Measurements from ENCODE around the gene RSRC1. TPM values are rescaled to one million over a fixed set of nuclear protein-coding genes. Genes with fewer than 3 reads are reported as not detected.

The RSRC1 gene
- total and polyA plus RNA-seq, 2 of the 8 experiments (the other 6 are each of a cell fraction or from before 2014, with no cell fraction given): 2.0 to 27.9 TPM

DNA sequence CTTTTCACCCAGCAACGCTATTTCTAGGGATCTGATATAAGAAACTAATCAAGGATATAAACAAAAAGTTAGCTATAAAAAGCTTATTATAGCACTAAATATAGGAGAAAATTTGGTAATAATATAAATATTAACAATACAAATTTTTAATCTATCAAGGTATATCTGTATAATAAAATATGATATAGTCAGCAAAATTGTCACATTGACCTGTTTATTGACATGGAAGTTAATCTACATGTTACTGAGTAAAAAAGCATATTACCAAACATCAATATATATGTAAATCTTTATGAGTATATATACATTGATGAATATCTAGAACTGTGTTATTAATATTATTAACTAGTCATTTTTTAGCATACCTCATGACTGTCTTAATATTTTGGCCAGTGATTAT lies 30.3 kb upstream of the RSRC1 start:
- no peaks in the 10 kb centered on the region for H3K27me3 ChIP-seq (replicated peaks in 1 of 4; ENCODE audit: control insufficient read depth in 3 of 4, extremely low read depth in 1 of 4, insufficient read depth in 3 of 4, low read length in 3 of 4)
- no peak overlapping the region for H2BK5ac ChIP-seq (ENCODE audit: low read depth, low read length)
- H3K4me2 ChIP-seq (ENCODE audit: insufficient read depth in 1 of 2, low read depth in 2 of 2, low read length in 2 of 2): no peak overlapping the region
- H3K4ac ChIP-seq (replicated peaks; ENCODE audit: insufficient read length, low read depth, low read length): no peak overlapping the region
- FAIRE-seq (no peak), DNase-seq (ENCODE audit: low read depth in 1 of 2, low spot score in 2 of 2) (no peak)
- H2AK5ac ChIP-seq (ENCODE audit: low read depth, low read length): no peak overlapping the region
- H4K91ac ChIP-seq (replicated peaks; ENCODE audit: insufficient read length, low read length): no peak overlapping the region
- POLR2A ChIA-PET (ENCODE audit: partially characterized antibody): no interaction called here
- no peak overlapping the region for H2BK20ac ChIP-seq (ENCODE audit: low read length)
- H3K9ac ChIP-seq (replicated peaks in 1 of 4; ENCODE audit: extremely low read depth in 1 of 4, low read depth in 3 of 4, low read length in 3 of 4): no peak overlapping the region
- no peaks in the 10 kb centered on the region for H3K36me3 ChIP-seq (ENCODE audit: control insufficient read depth in 2 of 4, insufficient read depth in 4 of 4, low read length in 3 of 4)
- no peaks in the 10 kb centered on the region for H3K79me1 ChIP-seq (ENCODE audit: low read depth, low read length)
- no peaks in the 10 kb centered on the region for H4K20me1 ChIP-seq (replicated peaks in 1 of 2; ENCODE audit: control insufficient read depth in 1 of 2, insufficient read depth in 2 of 2, low read length in 2 of 2)
- no peak overlapping the region for H3K23ac ChIP-seq (ENCODE audit: insufficient read length)
- H2BK15ac ChIP-seq (ENCODE audit: low read length): no peak overlapping the region
- CTCF ChIA-PET (ENCODE audit: partially characterized antibody): interaction anchor here (1.1 kb wide), 1 partner anchor 9 kb away, joined by 3 read pairs; no protein-coding TSS in a partner anchor
- no peak overlapping the region for H2AFZ ChIP-seq (ENCODE audit: low read length)
- H3K4me3 ChIP-seq (ENCODE audit: extremely low read depth in 1 of 4, insufficient read depth in 2 of 4, low read depth in 3 of 4, low read length in 4 of 4): no peak overlapping the region
- no peak overlapping the region for H4K5ac ChIP-seq (ENCODE audit: insufficient read length, low read depth, low read length)
- no peak overlapping the region for H3K27ac ChIP-seq (ENCODE audit: low read depth, low read length)
- H3K23me2 ChIP-seq (ENCODE audit: low read depth, low read length): no peaks in the 10 kb centered on the region
- 97% methylated on average over 1 of the region's 1 CpG; no CpG with 5 or more reads in 1 of the 2 experiments for WGBS, 2 experiments (ENCODE audit: extremely low coverage in 1 of 2, insufficient coverage in 1 of 2, insufficient read length in 1 of 2, insufficient replicate concordance in 2 of 2, low coverage in 1 of 2, low lambda C conversion rate in 2 of 2, missing lambda C conversion rate in 1 of 2)
- H3K4me1 ChIP-seq (replicated peaks in 1 of 4; ENCODE audit: control insufficient read depth in 3 of 4, insufficient read depth in 4 of 4, low read length in 3 of 4): no peaks in the 10 kb centered on the region
- no peaks in the 10 kb centered on the region for H3K79me2 ChIP-seq (ENCODE audit: control insufficient read depth in 1 of 2, insufficient read depth in 2 of 2, low read length in 2 of 2)
- H3K9me3 ChIP-seq (ENCODE audit: insufficient read depth in 2 of 2, low read depth in 1 of 2, low read length in 1 of 2): no peaks in the 10 kb centered on the region
- H3K14ac ChIP-seq (ENCODE audit: insufficient read length): no peak overlapping the region
- no peak overlapping the region for H2BK12ac ChIP-seq (ENCODE audit: low read depth, low read length)
- H3K18ac ChIP-seq (ENCODE audit: extremely low read depth, low read length): no peak overlapping the region
- H2BK120ac ChIP-seq (replicated peaks; ENCODE audit: low read depth, low read length): no peak overlapping the region
- no peak overlapping the region for H4K8ac ChIP-seq (ENCODE audit: extremely low read depth, insufficient read depth, low read length)
- no peak overlapping the region for H3K56ac ChIP-seq (replicated peaks; ENCODE audit: insufficient read length, low read depth, low read length)
- TF ChIP-seq SP4 (IDR thresholded peaks at IDR 0.05; ENCODE audit: low read length) (no peak), TBP (IDR thresholded peaks at IDR 0.05; ENCODE audit: low read depth, low read length) (no peak), NRF1 (IDR thresholded peaks at IDR 0.05; ENCODE audit: low read depth, low read length) (no peak), SP1 (IDR thresholded peaks at IDR 0.05; ENCODE audit: low read depth, low read length) (no peak), POLR2AphosphoS5 (IDR thresholded peaks at IDR 0.05; ENCODE audit: low read depth, low read length) (no peak), EGR1 (IDR thresholded peaks at IDR 0.05; ENCODE audit: borderline replicate concordance, low read depth, low read length) (no peak), RNF2 (IDR thresholded peaks at IDR 0.05; ENCODE audit: borderline replicate concordance, low read depth, low read length, missing control alignments, poor library complexity, severe bottlenecking) (no peak), CHD1 (IDR thresholded peaks at IDR 0.05; ENCODE audit: low read depth, low read length) (no peak), CHD2 (IDR thresholded peaks at IDR 0.05; ENCODE audit: low read length) (no peak), SIX5 (IDR thresholded peaks at IDR 0.05; ENCODE audit: low read depth, low read length) (no peak), KDM5A (IDR thresholded peaks at IDR 0.05; ENCODE audit: low read length) (no peak), HDAC2 (IDR thresholded peaks at IDR 0.05; ENCODE audit: borderline replicate concordance in 1 of 2, low read depth in 2 of 2, low read length in 2 of 2) (no peak), CEBPB (IDR thresholded peaks at IDR 0.05; ENCODE audit: low read depth, low read length) (no peak)
- TF ChIP-seq, protein P1, sequence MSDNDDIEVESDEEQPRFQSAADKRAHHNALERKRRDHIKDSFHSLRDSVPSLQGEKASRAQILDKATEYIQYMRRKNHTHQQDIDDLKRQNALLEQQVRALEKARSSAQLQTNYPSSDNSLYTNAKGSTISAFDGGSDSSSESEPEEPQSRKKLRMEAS (IDR thresholded peaks at IDR 0.05): no peak
- TF ChIP-seq, protein P2, sequence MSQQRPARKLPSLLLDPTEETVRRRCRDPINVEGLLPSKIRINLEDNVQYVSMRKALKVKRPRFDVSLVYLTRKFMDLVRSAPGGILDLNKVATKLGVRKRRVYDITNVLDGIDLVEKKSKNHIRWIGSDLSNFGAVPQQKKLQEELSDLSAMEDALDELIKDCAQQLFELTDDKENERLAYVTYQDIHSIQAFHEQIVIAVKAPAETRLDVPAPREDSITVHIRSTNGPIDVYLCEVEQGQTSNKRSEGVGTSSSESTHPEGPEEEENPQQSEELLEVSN (IDR thresholded peaks at IDR 0.05): no peak

Measured in H1 (cell line).